HL-60/S4 treated with phorbol 12-myristate 13-acetate at 8.2 ng/mL for 4 days and 3 days (cell line): Measurements from ENCODE around the gene ATP5PO.
"Not testable (repeated sequence)": the region's sequence is repeated elsewhere in the genome, so short reads cannot be mapped to it uniquely, and the experiment has no call there.

ENCODE experiments used
- in situ Hi-C: fragments of 300-500 bp; cut with MboI; formaldehyde crosslinking; loops from 2 replicates; pipeline ENCODE4 v1.15.0; 2022; ENCODE audit warnings: low sequenced_read_pairs

Gene ATP5PO

DNA sequence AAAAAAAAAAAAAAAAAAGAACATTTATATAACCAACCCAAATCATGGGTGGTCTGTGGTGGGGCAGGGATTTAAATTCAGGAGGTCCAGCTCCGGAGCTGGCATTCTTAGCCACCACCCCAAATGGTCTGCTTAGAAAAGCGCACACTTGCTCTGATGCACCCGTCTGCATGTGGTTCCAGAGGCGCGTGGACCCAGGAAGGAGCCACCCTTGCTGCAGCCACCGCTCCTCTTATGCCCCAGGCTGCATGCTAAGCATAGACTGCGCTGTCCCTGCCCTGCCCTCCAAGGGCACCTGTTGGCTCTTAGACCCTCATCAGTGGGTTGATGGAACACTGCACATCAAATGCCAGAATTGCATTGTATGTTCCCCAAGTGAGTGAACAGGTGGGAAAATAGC, 41.4 kb downstream of the ATP5PO start:
- in situ Hi-C loops, result no loop called here

DNA sequence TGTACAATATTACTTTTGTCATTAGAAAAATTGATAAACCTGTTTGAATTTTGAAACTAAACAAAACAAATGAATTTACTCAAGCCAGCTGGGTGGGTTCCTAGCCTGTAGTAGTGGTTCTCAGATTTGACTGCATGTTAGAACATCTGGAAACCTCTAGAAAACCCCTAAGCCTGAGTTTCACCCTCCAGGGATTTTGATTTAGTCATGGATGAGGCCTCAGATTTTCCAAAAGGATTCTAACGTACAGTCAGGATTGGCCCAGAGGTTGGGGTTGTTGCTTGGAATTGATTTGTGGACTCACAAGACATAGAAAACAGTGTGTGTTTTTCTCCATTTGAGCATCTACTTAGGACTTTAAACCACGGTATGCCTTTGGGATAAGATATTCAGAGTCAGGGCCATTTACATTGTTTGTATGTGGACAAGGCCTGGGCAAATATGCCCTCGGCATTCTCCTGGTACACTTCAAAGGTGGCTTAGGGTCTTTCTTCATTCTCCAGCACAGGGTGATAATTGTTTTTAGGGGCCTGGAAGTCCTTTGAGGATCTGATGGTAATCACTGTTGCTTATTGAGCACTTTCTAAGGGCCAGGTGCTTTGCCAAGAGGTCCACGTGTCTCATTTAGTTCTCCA, 42.6 kb downstream of the ATP5PO start:
- in situ Hi-C loops, result no loop called here

GRCh38 chr21:33871171-33871570, 44.4 kb downstream of the ATP5PO start:
- in situ Hi-C loops, result no loop called here

- in situ Hi-C loops, result no loop called here
Observed at GRCh38 chr21:33870768-33871167, 44.8 kb downstream of the ATP5PO start.

DNA sequence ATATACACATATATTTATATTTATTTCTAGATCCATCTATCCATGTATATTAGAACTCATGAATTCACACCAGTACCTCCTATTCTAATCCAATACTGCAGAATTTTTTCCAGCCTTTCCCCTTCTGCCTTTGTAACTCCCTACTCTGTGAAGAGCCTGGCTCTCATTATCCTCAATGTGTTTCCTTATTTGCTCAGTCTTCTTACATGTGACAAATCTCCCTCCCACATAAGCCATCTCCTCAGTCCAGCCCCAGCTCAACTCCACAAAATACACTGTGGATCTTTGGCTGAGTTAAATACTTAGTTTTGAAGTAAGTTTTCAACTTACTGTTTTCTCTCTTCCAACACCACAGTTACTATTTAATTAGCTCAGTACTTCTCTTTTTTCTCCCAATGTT, 45.7 kb downstream of the ATP5PO start:
- in situ Hi-C loops, result no loop called here

DNA sequence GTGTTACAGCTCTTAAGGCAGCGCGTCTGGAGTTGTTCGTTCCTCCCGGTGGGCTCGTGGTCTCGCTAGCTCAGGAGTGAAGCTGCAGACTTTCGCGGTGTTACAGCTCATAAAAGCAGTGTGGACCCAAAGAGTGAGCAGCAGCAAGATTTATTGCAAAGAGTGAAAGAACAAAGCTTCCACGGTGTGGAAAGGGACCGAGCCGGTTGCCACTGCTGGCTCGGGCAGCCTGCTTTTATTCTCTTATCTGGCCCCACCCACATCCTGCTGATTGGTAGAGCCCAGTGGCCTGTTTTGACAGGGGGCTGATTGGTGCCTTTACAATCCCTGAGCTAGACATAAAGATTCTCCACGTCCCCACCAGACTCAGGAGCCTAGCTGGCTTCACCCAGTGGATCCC, 47.7 kb downstream of the ATP5PO start:
- in situ Hi-C loops, result not testable (repeated sequence)

GRCh38 chr21:33866826-33867225, 48.8 kb downstream of the ATP5PO start:
- in situ Hi-C loops, result no loop called here

DNA sequence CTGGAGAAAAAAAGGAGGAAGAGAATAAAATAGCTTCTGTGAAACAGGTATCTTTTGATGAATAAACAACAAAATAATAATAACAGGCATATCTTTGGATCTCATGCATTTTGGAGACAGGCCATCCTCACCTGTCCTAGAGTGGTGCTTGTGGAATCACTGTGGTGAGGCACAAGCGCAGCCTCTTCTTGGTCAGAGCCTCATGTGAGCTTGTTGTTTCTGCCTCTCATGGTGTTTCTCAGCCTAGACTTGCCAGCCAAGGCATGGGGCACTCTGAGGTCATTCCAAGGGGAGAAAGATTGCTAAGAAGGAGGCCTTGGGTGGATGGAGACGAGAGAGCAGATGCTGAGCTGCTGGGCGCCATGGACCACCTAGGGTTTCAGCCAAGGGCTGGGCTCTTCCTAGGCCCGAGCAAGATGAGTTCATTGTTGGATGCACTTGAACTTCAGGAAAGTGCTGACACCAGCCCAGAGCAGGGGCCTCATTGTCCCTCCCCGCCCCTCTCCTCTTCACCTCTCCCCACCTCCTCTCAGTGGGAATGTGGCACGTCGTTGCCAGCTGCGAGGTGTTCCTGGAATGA, 49.5 kb downstream of the ATP5PO start:
- in situ Hi-C loops, result no loop called here

GRCh38 chr21:33865176-33865575, 50.4 kb downstream of the ATP5PO start:
- in situ Hi-C loops, result no loop called here

DNA sequence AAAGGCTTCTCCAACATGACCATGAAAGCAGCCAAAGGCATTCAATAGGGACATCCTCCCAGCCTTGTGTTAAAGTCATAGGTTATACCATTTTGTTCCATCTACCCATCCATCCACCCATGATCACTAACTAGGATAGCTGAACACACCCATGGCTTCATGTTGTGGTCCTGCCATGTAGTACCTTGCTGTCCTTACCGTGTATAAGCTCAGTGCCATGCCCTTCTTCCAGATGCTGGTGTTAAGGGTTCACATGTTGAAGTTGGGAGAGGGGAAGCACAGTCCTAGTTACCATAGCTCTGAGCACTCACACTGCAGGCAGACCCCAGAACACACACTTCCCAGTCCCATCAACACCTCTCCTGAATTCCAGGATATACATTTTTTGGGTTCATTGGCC, 51.5 kb downstream of the ATP5PO start:
- in situ Hi-C loops, result no loop called here

DNA sequence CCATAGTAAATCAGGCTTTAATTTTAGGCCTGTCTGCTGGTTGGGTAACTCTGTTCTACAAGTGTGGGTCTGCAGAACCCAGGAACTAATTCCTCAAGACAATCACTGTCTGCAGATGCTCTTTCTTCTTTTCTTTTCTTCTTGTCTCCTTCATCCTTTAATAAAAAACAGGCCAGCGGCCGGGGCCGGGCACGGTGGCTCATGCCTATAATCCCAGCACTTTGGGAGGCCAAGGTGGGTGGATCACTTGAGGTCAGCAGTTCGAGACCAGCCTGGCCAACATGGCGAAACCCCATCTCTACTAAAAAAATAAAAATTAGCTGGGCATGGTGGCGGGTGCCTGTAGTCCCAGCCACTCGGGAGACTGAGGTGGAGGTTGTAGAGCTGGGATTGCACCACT, 52.4 kb downstream of the ATP5PO start:
- in situ Hi-C loops, result not testable (repeated sequence)

DNA sequence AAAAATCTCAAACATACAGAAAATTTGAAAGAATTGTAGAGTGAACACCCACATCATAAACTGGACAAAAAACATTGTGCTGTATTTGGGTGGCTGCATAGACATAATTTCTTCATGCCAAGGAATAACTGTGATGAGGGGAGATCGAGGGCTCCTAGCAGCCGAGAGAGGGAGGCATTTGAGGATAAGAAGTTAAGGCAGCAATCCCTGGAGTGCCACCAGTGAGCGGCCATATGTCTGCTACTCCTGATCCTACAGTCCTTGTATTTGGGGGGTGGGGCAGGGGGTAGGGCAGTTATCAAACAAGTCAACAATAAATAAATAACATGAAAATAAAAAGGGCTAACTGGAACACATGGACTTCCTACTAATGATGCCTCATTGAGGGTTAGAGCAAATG, 54.5 kb downstream of the ATP5PO start:
- in situ Hi-C loops, result no loop called here

GRCh38 chr21:33860332-33860879, 55.2 kb downstream of the ATP5PO start:
- in situ Hi-C loops, result no loop called here

DNA sequence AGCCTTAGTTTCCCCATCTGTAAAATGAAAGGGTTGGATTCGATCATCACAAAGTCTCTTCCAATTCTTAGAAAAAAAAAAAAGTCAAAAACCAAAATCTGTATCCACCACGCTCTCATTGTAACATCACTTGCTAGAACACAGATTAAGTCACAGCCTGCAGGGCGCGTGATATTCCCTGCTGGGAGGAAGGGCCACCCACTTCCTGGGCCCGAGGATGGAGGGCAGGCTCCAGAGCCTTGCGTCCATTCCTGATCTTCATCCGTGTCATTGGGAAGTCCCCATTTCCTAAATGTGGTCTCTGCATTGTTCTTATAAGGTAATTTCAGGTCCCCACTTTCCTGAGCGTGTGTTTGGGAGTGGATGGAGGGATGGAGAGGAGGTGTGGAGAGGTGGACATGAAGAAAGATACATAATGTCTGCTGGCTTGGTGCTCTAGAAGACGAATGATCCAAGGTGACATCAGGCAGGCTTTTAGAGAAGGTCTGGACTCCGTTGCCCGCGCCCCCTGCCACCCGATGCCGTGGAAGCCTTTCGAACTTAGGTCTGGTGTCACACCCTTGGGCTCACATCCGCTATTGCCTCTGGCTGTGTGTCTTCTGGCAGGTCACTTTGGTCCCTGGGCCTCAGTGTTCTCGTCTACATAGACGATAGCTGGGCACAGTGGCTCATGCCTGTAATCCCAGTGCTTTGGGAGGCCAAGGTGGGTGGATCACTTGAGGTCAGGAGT, 56.1 kb downstream of the ATP5PO start:
- in situ Hi-C loops, result no loop called here

- in situ Hi-C loops, result no loop called here
Observed at GRCh38 chr21:33858667-33859372, 56.8 kb downstream of the ATP5PO start.

DNA sequence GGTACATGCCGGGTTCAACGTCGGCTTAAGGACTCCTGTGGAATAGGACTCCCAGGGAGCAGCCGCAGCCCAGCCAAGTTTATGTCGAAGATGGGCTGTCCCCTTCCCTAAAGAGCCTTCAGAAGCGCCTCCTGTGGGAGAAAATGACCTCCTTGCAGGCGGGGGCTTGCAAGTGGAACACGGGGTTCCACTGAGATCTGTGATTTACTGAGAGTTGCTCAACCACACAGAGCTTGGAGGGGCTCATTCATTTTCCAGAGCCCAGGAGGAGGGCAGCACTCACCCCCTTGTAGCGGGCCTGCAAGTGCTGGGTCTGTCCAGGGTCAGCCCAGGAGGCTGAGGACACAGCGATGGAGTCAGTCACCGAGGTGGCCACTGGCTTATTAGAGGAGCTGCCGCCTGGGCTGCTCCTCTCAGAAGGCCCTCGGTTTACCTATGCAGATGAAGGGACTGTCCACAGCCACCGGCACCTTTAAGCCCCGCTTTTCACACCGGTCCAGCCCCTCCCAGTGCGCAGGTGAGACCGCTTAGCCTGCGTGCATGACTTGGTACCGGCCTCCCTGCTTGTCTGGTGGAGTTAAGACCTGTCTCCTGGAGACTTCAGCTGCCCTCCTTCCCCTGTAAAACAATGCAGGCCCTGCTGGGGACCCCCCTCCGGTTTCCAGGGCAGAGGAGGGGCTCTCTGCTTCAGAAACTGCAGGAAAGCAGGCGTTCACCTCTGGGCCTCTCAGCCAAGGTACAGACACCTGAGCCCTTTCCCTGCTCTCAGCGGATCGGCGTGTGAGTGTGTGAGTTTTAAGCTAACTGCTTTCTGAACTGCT, 57.5 kb downstream of the ATP5PO start:
- in situ Hi-C loops, result no loop called here

DNA sequence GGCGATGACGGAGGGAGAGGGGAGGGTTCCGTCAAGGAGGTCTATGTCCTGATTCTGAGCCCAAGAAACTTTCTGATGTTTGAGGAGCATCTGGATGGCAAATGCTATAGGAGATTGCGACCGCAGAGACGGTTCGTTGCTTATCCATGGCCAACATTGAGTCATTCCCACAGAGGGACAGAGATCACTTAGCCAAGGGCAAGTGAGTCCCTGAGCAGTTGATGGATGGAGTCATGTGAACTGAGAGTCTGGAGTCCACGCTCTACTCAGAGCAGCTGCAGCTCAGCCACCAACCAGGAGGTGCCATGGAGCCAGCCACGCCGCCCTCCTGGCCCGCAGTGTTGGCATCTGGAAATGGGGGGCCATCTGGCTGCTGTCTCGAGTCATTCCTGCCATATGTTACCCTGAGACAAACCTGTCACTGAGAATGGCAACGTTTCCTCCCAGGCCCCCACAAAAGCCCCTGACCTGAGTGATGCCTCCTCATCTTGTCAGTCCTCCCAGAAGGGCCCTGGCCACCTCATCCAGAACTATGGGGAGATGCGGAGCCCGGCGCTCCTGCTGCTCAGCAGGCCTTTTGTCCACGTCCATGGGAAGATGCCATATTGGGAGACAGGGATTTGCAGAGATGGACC, 58.6 kb downstream of the ATP5PO start:
- in situ Hi-C loops, result no loop called here

DNA sequence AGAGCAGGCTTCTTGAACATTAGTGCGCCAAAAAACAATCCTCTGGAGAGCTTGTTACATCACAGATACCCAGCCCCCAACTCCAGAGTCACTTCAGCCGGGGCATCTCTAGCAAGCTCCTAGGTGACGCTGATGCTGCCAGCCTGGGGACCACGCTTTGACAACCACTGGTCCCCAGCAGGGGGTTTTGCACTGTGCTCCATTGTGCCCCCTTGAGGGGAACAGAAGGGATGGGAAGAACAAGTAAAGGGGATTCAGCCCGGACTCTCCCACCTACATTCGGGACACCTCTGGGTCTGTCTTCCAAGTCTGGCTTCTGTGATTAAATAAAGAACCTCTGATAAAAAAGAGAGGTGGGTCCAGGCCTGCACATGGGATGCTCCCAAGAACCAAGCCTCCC, 60.4 kb downstream of the ATP5PO start:
- in situ Hi-C loops, result no loop called here

GRCh38 chr21:33854604-33855003, 61.0 kb downstream of the ATP5PO start:
- in situ Hi-C loops, result no loop called here
